ENCODE data around the gene KLHL7. TPM values are rescaled to one million over a fixed set of nuclear protein-coding genes. Genes with fewer than 3 reads are reported as not detected.
A peak's percentile ranks its signal among the peaks of the same experiment; 100 is the strongest.

KLHL7 gene
- total and polyA plus RNA-seq, 9 of the 15 experiments (the other 6 are each of a cell fraction or from before 2014, with no cell fraction given), result 4.2 to 63.1 (median 32.3) TPM

DNA sequence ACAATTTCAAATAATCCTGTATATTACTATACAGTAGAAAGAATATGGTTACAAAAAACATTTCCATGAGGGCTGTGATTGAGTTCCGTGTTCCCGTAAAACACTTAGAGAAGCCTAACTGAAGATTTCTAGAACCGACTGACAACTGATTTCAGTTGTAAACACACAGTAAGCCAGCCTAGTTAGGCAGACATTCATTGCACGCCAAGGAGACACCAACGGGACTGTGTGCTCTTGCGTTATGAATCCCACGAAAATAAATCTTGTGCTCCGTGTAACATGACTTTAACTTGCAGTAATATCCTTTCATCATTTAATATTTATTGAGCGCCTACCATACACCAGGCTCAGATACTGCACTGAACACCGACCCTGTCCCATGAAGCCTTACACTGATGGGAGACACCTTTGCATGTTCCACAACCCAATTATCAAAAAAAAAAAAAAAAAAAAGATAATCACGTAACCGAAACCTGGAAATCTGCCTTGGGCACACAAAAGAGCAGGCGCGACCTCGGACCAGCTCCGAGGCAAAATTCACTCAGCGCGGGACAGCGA, 420 bp upstream of the KLHL7 start (continued):
- TF ChIP-seq, protein P1, sequence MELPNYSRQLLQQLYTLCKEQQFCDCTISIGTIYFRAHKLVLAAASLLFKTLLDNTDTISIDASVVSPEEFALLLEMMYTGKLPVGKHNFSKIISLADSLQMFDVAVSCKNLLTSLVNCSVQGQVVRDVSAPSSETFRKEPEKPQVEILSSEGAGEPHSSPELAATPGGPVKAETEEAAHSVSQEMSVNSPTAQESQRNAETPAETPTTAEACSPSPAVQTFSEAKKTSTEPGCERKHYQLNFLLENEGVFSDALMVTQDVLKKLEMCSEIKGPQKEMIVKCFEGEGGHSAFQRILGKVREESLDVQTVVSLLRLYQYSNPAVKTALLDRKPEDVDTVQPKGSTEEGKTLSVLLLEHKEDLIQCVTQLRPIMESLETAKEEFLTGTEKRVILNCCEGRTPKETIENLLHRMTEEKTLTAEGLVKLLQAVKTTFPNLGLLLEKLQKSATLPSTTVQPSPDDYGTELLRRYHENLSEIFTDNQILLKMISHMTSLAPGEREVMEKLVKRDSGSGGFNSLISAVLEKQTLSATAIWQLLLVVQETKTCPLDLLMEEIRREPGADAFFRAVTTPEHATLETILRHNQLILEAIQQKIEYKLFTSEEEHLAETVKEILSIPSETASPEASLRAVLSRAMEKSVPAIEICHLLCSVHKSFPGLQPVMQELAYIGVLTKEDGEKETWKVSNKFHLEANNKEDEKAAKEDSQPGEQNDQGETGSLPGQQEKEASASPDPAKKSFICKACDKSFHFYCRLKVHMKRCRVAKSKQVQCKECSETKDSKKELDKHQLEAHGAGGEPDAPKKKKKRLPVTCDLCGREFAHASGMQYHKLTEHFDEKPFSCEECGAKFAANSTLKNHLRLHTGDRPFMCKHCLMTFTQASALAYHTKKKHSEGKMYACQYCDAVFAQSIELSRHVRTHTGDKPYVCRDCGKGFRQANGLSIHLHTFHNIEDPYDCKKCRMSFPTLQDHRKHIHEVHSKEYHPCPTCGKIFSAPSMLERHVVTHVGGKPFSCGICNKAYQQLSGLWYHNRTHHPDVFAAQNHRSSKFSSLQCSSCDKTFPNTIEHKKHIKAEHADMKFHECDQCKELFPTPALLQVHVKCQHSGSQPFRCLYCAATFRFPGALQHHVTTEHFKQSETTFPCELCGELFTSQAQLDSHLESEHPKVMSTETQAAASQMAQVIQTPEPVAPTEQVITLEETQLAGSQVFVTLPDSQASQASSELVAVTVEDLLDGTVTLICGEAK (IDR thresholded peaks at IDR 0.05), result peak; percentile 37; the same call in 1 of the 2 replicates
- TF ChIP-seq, protein P1 (CRISPR knock-in tag; IDR thresholded peaks at IDR 0.05), result no peak
- TF ChIP-seq, protein P2, sequence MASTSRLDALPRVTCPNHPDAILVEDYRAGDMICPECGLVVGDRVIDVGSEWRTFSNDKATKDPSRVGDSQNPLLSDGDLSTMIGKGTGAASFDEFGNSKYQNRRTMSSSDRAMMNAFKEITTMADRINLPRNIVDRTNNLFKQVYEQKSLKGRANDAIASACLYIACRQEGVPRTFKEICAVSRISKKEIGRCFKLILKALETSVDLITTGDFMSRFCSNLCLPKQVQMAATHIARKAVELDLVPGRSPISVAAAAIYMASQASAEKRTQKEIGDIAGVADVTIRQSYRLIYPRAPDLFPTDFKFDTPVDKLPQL (IDR thresholded peaks at IDR 0.05; ENCODE audit: extremely low read depth, insufficient read length), result no peak
- TF ChIP-seq RUNX1 (IDR thresholded peaks at IDR 0.05; ENCODE audit: low read depth), result no peak
- TF ChIP-seq, protein P3, sequence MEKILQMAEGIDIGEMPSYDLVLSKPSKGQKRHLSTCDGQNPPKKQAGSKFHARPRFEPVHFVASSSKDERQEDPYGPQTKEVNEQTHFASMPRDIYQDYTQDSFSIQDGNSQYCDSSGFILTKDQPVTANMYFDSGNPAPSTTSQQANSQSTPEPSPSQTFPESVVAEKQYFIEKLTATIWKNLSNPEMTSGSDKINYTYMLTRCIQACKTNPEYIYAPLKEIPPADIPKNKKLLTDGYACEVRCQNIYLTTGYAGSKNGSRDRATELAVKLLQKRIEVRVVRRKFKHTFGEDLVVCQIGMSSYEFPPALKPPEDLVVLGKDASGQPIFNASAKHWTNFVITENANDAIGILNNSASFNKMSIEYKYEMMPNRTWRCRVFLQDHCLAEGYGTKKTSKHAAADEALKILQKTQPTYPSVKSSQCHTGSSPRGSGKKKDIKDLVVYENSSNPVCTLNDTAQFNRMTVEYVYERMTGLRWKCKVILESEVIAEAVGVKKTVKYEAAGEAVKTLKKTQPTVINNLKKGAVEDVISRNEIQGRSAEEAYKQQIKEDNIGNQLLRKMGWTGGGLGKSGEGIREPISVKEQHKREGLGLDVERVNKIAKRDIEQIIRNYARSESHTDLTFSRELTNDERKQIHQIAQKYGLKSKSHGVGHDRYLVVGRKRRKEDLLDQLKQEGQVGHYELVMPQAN (IDR thresholded peaks at IDR 0.05; ENCODE audit: borderline replicate concordance), result peak; percentile 88; the same call in 1 of the 2 replicates
- TF ChIP-seq DMBX1 (CRISPR knock-in tag; IDR thresholded peaks at IDR 0.05; ENCODE audit: borderline replicate concordance), result no peak
- no peak for TF ChIP-seq HMGN3 (IDR thresholded peaks at IDR 0.05; ENCODE audit: borderline replicate concordance, extremely low read depth, insufficient read length, low read depth, low read length)
- TF ChIP-seq, protein P4, sequence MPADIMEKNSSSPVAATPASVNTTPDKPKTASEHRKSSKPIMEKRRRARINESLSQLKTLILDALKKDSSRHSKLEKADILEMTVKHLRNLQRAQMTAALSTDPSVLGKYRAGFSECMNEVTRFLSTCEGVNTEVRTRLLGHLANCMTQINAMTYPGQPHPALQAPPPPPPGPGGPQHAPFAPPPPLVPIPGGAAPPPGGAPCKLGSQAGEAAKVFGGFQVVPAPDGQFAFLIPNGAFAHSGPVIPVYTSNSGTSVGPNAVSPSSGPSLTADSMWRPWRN (IDR thresholded peaks at IDR 0.05; ENCODE audit: low read depth), result no peak
- TF ChIP-seq CCAR2 (IDR thresholded peaks at IDR 0.05; ENCODE audit: low read depth, low read length), result no peak
- no peak for TF ChIP-seq RBM22 (IDR thresholded peaks at IDR 0.05; ENCODE audit: low read depth, low read length, poor library complexity, severe bottlenecking)
- TF ChIP-seq TAF15 (IDR thresholded peaks at IDR 0.05; ENCODE audit: low read depth, low read length), result no peak
- TF ChIP-seq HDAC2 (IDR thresholded peaks at IDR 0.05), result 0 out of 2 replicates have a peak, but pooled peaks have one; percentile 60
- no peak for TF ChIP-seq CHD1 (IDR thresholded peaks at IDR 0.05; ENCODE audit: low read length)
- no peak for TF ChIP-seq MAFK (IDR thresholded peaks at IDR 0.05; ENCODE audit: low read length)

All from K562 (cell line).